Suppressor macrophage (primary cell): ENCODE results near the gene TUBGCP3.

Experiments used
- DNase-seq, 4 experiments: peaks; one replicate each; pipeline ENCODE4 v3.0.0-alpha.2; 2020 to 2022

Gene TUBGCP3

GRCh38 chr13:112438515-112438914 is 149.4 kb downstream of the TUBGCP3 start:
- no peak for DNase-seq

DNA sequence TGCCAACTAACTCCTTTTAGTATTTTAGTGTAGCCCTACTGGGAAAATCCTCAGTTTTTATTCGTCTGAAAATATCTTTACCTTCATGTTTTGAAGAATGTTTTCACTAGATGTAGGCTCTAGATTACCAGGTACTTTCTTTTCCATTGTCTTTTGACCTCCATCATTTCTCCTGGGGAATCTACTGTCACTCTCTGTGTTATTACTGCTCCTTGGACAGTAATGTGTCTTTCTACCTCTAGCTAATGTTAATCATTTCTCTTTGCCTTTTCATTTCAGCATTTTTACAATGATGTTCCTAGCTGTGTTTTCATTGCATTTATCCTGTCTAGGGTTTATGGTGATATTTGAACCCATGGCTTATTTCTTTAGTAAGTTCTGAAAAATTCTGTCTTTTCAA is 149.9 kb downstream of the TUBGCP3 start:
- no peak for DNase-seq

GRCh38 chr13:112435973-112436372 is 152.0 kb downstream of the TUBGCP3 start:
- no peak for DNase-seq
